ENCODE measurements around the gene CKAP2L.

DNA sequence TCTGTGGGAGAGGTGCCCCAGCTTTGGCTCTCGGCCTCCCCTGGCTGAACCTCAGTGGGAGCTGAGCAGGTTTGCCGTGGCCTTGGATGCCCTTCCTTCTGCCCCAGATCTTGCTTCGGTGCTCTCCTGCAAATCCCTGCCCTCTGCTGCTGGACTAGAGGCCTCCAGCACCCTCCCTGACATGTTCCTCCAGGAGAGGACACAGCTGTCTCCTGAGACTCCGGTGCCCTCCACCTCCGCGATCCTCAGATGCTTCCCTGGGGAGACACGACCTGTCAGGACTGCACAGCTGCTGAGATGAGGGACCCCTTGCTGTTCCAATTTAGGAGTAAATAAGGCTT is 50.9 kb downstream of the CKAP2L start:
- no peak for TF ChIP-seq HNF4G (IDR thresholded peaks at IDR 0.05)
- no peak for TF ChIP-seq CTCF (IDR thresholded peaks at IDR 0.05; ENCODE audit: low read depth, low read length, missing input control)
- TF ChIP-seq, protein P1, sequence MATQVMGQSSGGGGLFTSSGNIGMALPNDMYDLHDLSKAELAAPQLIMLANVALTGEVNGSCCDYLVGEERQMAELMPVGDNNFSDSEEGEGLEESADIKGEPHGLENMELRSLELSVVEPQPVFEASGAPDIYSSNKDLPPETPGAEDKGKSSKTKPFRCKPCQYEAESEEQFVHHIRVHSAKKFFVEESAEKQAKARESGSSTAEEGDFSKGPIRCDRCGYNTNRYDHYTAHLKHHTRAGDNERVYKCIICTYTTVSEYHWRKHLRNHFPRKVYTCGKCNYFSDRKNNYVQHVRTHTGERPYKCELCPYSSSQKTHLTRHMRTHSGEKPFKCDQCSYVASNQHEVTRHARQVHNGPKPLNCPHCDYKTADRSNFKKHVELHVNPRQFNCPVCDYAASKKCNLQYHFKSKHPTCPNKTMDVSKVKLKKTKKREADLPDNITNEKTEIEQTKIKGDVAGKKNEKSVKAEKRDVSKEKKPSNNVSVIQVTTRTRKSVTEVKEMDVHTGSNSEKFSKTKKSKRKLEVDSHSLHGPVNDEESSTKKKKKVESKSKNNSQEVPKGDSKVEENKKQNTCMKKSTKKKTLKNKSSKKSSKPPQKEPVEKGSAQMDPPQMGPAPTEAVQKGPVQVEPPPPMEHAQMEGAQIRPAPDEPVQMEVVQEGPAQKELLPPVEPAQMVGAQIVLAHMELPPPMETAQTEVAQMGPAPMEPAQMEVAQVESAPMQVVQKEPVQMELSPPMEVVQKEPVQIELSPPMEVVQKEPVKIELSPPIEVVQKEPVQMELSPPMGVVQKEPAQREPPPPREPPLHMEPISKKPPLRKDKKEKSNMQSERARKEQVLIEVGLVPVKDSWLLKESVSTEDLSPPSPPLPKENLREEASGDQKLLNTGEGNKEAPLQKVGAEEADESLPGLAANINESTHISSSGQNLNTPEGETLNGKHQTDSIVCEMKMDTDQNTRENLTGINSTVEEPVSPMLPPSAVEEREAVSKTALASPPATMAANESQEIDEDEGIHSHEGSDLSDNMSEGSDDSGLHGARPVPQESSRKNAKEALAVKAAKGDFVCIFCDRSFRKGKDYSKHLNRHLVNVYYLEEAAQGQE (IDR thresholded peaks at IDR 0.05): no peak
- no peak for TF ChIP-seq JUND (IDR thresholded peaks at IDR 0.05)
- no peak for TF ChIP-seq ATF3 (IDR thresholded peaks at IDR 0.05)
- TF ChIP-seq FOXA1 (IDR thresholded peaks at IDR 0.05): no peak
- no peak for TF ChIP-seq GABPA (IDR thresholded peaks at IDR 0.05 in 1 of 2, conservative IDR thresholded peaks at IDR 0.05 in 1 of 2)

Data from liver (tissue), 3 donors.